GM11168 (cell line): ENCODE data around the gene LTO1.

ENCODE experiments used
- in situ Hi-C: fragments of 300-500 bp; cut with MboI; formaldehyde crosslinking; loops from one replicate; pipeline ENCODE4 v1.12.0; 2022; ENCODE audit warnings: low sequenced_read_pairs; ENCODE audit not compliant: unreplicated experiment

Gene LTO1

GRCh38 chr11:69650081-69650831 is 24.9 kb downstream of the LTO1 start:
- in situ Hi-C loops, result loop anchor here (10.0 kb wide), 1 partner anchor 355 kb away; the partner anchor contains the start of gene MYEOV

- in situ Hi-C loops, result no loop called here
Measured at GRCh38 chr11:69649576-69649900, 25.6 kb downstream of the LTO1 start.

DNA sequence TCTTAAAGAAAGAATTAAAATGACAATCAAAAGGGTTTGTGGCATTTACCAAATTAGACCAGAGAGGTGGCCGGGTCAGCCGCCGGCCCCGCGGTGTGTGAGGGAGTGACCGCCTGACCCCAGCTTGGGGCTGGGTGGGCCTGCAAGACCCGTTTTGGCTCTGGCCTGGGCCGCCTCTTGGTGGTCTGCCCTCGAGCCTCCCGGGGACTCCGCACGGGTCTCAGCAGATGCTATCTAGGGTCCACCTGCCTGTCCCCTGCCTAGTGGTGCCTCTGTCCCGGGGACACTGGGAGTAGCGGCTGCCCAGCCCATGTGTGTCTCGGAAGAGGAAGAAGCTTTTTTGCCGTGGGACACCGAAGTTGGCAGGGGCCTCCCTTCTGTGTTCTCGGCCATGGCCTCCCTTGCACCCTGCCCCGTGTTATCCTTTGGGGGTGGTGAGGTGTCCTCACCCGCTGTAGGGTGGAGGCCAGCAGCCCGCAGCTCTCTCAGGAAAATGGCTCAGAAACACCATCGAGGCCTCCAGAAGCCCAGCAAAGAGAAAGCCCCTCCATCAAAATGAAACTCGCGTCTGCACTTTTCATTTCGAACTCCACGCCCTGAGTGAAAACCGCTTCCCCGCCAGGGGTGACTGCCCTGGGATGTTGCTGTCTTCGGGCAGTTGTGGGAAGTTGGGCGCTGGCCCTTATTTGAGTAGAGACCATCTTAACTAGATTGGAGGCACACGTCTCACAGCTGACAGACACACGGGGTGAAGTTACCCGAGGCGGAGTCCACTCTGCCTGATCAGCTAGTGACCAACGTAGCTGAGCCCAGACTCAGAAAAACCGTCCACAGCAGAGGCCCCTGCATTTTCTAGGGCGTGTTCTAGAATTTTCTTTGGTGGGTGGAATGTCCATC is 26.2 kb downstream of the LTO1 start:
- in situ Hi-C loops, result no loop called here

DNA sequence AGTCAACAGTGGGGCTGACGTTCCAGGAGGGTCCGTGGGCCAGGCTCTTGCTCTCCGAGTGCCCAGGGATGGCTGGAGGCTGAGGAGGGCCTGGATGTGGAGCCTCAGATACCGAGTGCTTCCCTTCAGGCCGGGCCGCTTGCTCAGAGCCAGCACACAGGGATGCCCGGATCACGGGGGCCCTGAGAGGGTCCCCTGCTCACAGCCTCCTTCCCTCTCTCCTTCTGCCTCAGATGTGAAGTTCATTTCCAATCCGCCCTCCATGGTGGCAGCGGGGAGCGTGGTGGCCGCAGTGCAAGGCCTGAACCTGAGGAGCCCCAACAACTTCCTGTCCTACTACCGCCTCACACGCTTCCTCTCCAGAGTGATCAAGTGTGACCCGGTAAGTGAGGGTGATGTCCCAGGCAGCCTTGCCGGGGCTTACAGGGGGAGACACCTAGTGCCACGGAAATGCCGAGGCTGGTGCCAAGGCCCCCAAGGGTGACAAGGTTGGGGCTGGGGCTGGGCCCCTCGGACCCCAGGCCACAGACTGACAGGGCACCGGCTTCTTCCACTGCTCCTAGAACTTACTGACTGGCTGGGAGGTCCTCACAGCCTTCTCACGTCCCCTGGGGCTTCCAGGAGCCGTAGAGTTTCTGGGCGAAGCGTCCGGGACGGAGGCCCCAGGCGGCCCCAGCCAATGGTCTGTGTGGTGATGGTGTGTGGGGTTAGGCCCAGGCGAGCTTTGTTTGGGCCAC is 27.2 kb downstream of the LTO1 start:
- in situ Hi-C loops, result no loop called here

DNA sequence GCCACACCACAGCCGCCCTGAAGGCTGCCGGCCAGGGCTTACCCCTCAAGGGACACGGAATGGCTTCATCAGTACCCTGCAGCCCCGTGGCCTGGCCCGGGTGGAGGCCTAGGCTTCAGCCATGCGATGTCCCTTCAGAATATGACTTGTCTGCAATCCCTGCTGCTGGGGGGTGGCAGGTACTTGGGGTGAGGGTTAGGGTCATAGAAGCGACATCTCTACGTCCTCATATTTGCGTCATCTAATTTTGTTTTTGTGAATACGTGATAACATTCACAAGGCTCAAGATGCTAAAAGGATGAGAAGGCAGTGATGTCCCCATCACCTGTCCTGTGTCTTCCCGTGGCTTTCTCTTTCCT is 27.8 kb downstream of the LTO1 start:
- in situ Hi-C loops, result no loop called here

DNA sequence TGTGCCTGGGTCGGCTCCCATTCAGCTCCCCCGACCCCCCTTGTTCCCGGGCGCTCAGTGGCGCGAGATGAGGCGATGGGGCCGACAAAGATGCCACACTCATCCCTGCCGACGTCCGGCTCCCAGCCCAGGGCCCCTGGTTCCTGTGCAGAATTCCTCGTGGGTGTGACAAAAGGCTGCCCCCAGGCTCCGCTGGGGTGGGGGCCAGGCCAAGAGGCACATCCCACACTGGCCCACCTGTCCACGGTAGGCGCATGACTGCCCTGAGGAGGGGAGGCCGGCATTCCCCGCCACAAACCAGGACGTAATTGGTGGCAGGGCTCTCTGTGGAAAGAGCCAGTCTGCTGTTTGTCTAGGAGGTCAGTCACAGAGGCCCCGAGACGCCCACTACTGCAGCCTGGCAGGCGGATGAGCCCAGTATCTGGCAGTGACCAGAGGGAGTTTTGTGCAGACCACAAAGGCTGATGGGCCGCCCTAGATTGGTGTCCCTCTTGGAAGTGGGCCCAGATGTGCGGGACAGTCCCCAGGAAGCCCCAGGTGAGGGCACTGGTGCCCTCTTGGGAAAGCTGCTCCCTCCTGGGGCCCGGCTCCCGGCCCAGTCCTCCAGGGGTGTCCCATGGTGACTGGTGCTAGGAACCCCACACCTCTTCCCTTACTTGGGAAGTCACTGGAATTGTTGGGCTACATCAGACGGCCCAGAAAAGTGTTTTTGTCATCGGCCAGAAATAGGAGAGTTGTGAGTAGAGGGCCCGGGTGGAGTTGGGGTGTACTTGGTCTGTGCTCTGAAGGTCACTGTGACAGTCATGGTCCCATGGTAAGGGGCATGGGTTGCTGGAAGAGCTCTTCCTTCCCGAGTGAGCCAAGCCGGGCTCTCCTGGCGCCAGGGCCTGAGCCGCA is 28.4 kb downstream of the LTO1 start:
- in situ Hi-C loops, result no loop called here

GRCh38 chr11:69645801-69646492 is 29.2 kb downstream of the LTO1 start:
- in situ Hi-C loops, result no loop called here

DNA sequence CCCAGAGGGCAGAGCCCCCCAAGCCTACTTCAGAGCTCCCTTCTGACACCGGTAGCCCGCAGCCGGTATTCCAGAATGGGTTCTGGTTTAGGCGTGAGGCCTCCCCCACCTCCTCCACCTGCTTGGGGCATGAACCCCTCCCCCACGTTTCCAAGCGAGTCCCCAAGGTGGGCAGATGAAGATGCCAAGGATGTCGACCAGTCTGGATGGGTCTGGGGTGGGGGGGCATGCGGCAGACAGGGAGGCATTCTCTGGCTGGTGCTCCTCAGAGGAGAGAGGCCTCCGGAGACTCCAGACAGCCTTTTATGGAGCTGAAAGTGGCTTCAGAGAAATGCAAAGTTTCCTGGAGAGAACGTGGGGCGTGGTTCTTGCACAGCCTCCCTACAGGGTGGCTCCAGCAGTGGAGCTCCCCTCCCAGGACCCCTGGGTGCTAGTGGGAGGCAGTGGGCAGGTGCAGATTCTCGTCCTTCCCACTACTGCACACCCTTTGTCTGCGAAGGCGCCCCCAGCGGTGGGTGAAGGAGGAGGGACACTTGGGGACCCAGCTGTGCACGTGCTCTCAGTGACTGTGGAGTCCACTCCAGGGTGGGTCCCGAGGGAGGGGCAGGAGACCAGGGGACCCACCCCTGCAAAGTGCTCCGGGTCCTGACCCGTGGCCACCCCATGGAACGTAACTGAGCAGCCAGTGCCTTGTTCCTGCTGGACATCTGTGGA is 30.0 kb downstream of the LTO1 start:
- in situ Hi-C loops, result loop anchor here (5.0 kb wide), 1 partner anchor 528 kb away; no protein-coding TSS in a partner anchor

- in situ Hi-C loops, result loop anchor here (5.0 kb wide), 1 partner anchor 527 kb away; no protein-coding TSS in a partner anchor
Measured at GRCh38 chr11:69644071-69644961, 30.8 kb downstream of the LTO1 start.

DNA sequence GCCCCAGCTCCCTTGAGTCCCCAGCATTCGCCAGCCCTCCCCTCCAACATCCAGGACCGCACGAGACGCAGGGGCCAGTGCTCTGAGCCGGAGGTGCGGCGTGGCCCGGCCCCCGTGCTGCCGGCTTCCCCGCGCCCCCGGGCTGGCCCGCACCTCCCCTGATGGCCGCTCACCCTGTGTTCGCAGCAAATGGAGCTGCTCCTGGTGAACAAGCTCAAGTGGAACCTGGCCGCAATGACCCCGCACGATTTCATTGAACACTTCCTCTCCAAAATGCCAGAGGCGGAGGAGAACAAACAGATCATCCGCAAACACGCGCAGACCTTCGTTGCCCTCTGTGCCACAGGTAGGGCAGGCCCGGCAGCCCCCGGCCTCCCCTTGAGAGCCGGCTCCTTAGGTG is 31.5 kb downstream of the LTO1 start:
- in situ Hi-C loops, result loop anchor here (5.0 kb wide), 1 partner anchor 526 kb away; no protein-coding TSS in a partner anchor

DNA sequence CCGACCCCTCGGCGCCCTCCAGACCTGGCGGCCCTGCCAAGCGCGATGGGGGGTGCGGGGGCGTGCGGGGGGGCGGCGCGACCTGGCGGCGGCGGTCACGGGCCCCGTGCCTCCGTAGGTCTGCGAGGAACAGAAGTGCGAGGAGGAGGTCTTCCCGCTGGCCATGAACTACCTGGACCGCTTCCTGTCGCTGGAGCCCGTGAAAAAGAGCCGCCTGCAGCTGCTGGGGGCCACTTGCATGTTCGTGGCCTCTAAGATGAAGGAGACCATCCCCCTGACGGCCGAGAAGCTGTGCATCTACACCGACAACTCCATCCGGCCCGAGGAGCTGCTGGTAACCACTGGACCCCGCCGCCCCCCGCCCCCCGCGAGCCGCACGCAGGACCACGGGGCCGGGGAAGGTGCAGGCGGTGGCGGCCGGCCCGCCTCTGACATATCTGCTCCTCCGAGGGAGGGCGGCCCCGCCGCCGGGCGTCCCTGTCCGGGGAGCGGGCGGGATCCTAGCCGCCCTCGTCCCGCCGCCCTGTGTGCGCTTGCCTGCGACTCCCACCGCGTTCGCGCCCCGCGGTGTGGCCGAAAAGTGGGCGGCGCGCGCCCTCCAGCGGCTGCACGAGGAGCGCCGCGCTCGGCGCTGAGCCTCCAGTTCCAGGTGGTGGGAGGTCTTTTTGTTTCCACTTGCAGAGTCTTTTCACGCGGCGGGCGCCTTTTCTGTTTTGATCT is 32.1 kb downstream of the LTO1 start:
- in situ Hi-C loops, result loop anchor here (5.0 kb wide), 1 partner anchor 526 kb away; no protein-coding TSS in a partner anchor

GRCh38 chr11:69642549-69642912 is 32.6 kb downstream of the LTO1 start:
- in situ Hi-C loops, result loop anchor here (5.0 kb wide), 1 partner anchor 525 kb away; no protein-coding TSS in a partner anchor

- in situ Hi-C loops, result loop anchor here (5.0 kb wide), 1 partner anchor 525 kb away; no protein-coding TSS in a partner anchor
Measured at GRCh38 chr11:69641681-69642548, 33.2 kb downstream of the LTO1 start.

DNA sequence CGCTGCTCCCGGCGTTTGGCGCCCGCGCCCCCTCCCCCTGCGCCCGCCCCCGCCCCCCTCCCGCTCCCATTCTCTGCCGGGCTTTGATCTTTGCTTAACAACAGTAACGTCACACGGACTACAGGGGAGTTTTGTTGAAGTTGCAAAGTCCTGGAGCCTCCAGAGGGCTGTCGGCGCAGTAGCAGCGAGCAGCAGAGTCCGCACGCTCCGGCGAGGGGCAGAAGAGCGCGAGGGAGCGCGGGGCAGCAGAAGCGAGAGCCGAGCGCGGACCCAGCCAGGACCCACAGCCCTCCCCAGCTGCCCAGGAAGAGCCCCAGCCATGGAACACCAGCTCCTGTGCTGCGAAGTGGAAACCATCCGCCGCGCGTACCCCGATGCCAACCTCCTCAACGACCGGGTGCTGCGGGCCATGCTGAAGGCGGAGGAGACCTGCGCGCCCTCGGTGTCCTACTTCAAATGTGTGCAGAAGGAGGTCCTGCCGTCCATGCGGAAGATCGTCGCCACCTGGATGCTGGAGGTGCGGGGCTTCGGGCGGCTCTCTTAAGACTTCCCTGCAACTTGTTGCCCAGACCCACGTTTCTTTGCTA is 34.1 kb downstream of the LTO1 start, which contains the start of gene CCND1:
Gene CCND1 (plus strand): TSS at position 162 of the 587 bp plus-strand sequence. CDS start 158 bp downstream, at position 320.
- in situ Hi-C loops, result loop anchor here (5.0 kb wide), 1 partner anchor 524 kb away; no protein-coding TSS in a partner anchor
